ENCODE measurements around the gene CTIF. TPM values are rescaled to one million over a fixed set of nuclear protein-coding genes. Genes with fewer than 3 reads are reported as not detected.

The CTIF gene
- total RNA-seq, 5 donors from 2014 or later (not counting 1 experiment from before 2014, with no cell fraction given): 3.2 to 6.7 (median 4.7) TPM

GRCh38 chr18:48562075-48562474, 23.2 kb downstream of the CTIF start:
- Histone ChIP-seq H3K4me1 (ENCODE audit: control insufficient read depth in 1 of 2, extremely low read depth in 1 of 2, insufficient read depth in 2 of 2, low read length in 2 of 2) (no peaks in the 10 kb centered on the region), H3K4me3 (ENCODE audit: control insufficient read depth in 1 of 2, extremely low read depth in 1 of 2, low read length in 1 of 2) (no peak overlapping the region), H3K9me3 (no peaks in the 10 kb centered on the region), H3K27me3 (replicated peaks in 1 of 2; ENCODE audit: control insufficient read depth in 2 of 2, extremely low read depth in 1 of 2, insufficient read depth in 2 of 2, low read length in 1 of 2) (peaks cover 0 to 10% of the 10 kb centered on the region in 2 experiments), H3K27ac (ENCODE audit: low read length) (no peak overlapping the region), H3K36me3 (ENCODE audit: control insufficient read depth in 2 of 2, extremely low read depth in 1 of 2, insufficient read depth in 1 of 2, low read length in 1 of 2) (no peaks in the 10 kb centered on the region)
- POLR2A ChIA-PET: interaction anchor here in 1 of 2 donors (0.7 kb wide), 1 partner anchor 142 kb away, joined by 3 read pairs; no protein-coding TSS in a partner anchor
- Mint-ChIP-seq H3K36me3 (no peaks in the 10 kb centered on the region), H3K9me3 (peaks cover 0 to 2% (median 0%) of the 10 kb centered on the region in 3 donors), H3K4me1 (no peaks in the 10 kb centered on the region), H3K27me3 (no peaks in the 10 kb centered on the region), H3K27ac (no peak overlapping the region), H3K4me3 (no peak overlapping the region)
- no peak for DNase-seq
- CTCF ChIA-PET: no interaction called here
- no peak for ATAC-seq (replicated peaks in 1 of 4)

- H3K27ac Mint-ChIP-seq: no peak overlapping the region
- H3K4me3 Mint-ChIP-seq: no peak overlapping the region
- DNase-seq: no peak
Measured at GRCh38 chr18:48563027-48563426, 24.2 kb downstream of the CTIF start.

GRCh38 chr18:48564139-48564538, 25.3 kb downstream of the CTIF start:
- H3K4me1 Mint-ChIP-seq: no peaks in the 10 kb centered on the region
- ATAC-seq (replicated peaks in 1 of 4) (no peak), DNase-seq (no peak)
- peaks cover 0 to 5% (median 4%) of the 10 kb centered on the region in 3 donors for H3K9me3 Mint-ChIP-seq
- no peak overlapping the region for H3K4me3 Mint-ChIP-seq
- H3K36me3 Mint-ChIP-seq: no peaks in the 10 kb centered on the region
- Histone ChIP-seq H3K4me1 (ENCODE audit: control insufficient read depth in 1 of 2, extremely low read depth in 1 of 2, insufficient read depth in 2 of 2, low read length in 2 of 2) (no peaks in the 10 kb centered on the region), H3K27ac (ENCODE audit: low read length) (no peak overlapping the region), H3K4me3 (ENCODE audit: control insufficient read depth in 1 of 2, extremely low read depth in 1 of 2, low read length in 1 of 2) (no peak overlapping the region), H3K36me3 (ENCODE audit: control insufficient read depth in 2 of 2, extremely low read depth in 1 of 2, insufficient read depth in 1 of 2, low read length in 1 of 2) (no peaks in the 10 kb centered on the region), H3K27me3 (replicated peaks in 1 of 2; ENCODE audit: control insufficient read depth in 2 of 2, extremely low read depth in 1 of 2, insufficient read depth in 2 of 2, low read length in 1 of 2) (peaks cover 0 to 8% of the 10 kb centered on the region in 2 experiments), H3K9me3 (no peaks in the 10 kb centered on the region)
- CTCF ChIA-PET: no interaction called here
- H3K27ac Mint-ChIP-seq: no peak overlapping the region
- no peaks in the 10 kb centered on the region for H3K27me3 Mint-ChIP-seq
- WGBS (ENCODE audit: insufficient coverage): 74% methylated on average over 4 of the region's 8 CpGs
- POLR2A ChIA-PET: no interaction called here

More at GRCh38 chr18:48563027-48563426, 24.2 kb downstream of the CTIF start:
- Mint-ChIP-seq H3K36me3 (no peaks in the 10 kb centered on the region), H3K27me3 (no peaks in the 10 kb centered on the region), H3K4me1 (no peaks in the 10 kb centered on the region), H3K9me3 (peaks cover 0 to 3% (median 1%) of the 10 kb centered on the region in 3 donors)
- no peak for ATAC-seq (replicated peaks in 1 of 4)
- ChIA-PET CTCF (interaction anchor here in 1 of 2 donors (0.6 kb wide), 1 partner anchor 532 kb away, joined by 3 read pairs; no protein-coding TSS in a partner anchor), POLR2A (no interaction called here)
- no peaks in the 10 kb centered on the region for H3K9me3 ChIP-seq
- H3K36me3 ChIP-seq (ENCODE audit: control insufficient read depth in 2 of 2, extremely low read depth in 1 of 2, insufficient read depth in 1 of 2, low read length in 1 of 2): no peaks in the 10 kb centered on the region
- WGBS (ENCODE audit: insufficient coverage): no CpG with 5 or more reads among the region's 2 CpGs
- no peak overlapping the region for H3K27ac ChIP-seq (ENCODE audit: low read length)
- no peaks in the 10 kb centered on the region for H3K4me1 ChIP-seq (ENCODE audit: control insufficient read depth in 1 of 2, extremely low read depth in 1 of 2, insufficient read depth in 2 of 2, low read length in 2 of 2)
- H3K4me3 ChIP-seq (ENCODE audit: control insufficient read depth in 1 of 2, extremely low read depth in 1 of 2, low read length in 1 of 2): no peak overlapping the region
- H3K27me3 ChIP-seq (replicated peaks in 1 of 2; ENCODE audit: control insufficient read depth in 2 of 2, extremely low read depth in 1 of 2, insufficient read depth in 2 of 2, low read length in 1 of 2): peaks cover 0 to 8% of the 10 kb centered on the region in 2 experiments

- ChIA-PET POLR2A (no interaction called here), CTCF (no interaction called here)
- Mint-ChIP-seq H3K9me3 (peaks cover 0 to 5% (median 2%) of the 10 kb centered on the region in 3 donors), H3K27ac (no peak overlapping the region), H3K4me1 (no peaks in the 10 kb centered on the region), H3K36me3 (no peaks in the 10 kb centered on the region), H3K27me3 (no peaks in the 10 kb centered on the region), H3K4me3 (no peak overlapping the region)
- ATAC-seq (replicated peaks in 1 of 4) (no peak), DNase-seq (no peak)
- Histone ChIP-seq H3K36me3 (ENCODE audit: control insufficient read depth in 2 of 2, extremely low read depth in 1 of 2, insufficient read depth in 1 of 2, low read length in 1 of 2) (no peaks in the 10 kb centered on the region), H3K27ac (ENCODE audit: low read length) (no peak overlapping the region), H3K9me3 (no peaks in the 10 kb centered on the region), H3K4me1 (ENCODE audit: control insufficient read depth in 1 of 2, extremely low read depth in 1 of 2, insufficient read depth in 2 of 2, low read length in 2 of 2) (no peaks in the 10 kb centered on the region), H3K4me3 (ENCODE audit: control insufficient read depth in 1 of 2, extremely low read depth in 1 of 2, low read length in 1 of 2) (no peak overlapping the region), H3K27me3 (replicated peaks in 1 of 2; ENCODE audit: control insufficient read depth in 2 of 2, extremely low read depth in 1 of 2, insufficient read depth in 2 of 2, low read length in 1 of 2) (peaks cover 0 to 8% of the 10 kb centered on the region in 2 experiments)
- 72% methylated on average over 4 of the region's 10 CpGs for WGBS (ENCODE audit: insufficient coverage)
Measured at GRCh38 chr18:48565105-48565504, 26.3 kb downstream of the CTIF start.

GRCh38 chr18:48566589-48566988, 27.8 kb downstream of the CTIF start:
- H3K4me3 Mint-ChIP-seq: no peak overlapping the region
- H3K27ac Mint-ChIP-seq: no peak overlapping the region
- Histone ChIP-seq H3K4me3 (ENCODE audit: control insufficient read depth in 1 of 2, extremely low read depth in 1 of 2, low read length in 1 of 2) (no peak overlapping the region), H3K27ac (ENCODE audit: low read length) (no peak overlapping the region), H3K9me3 (no peaks in the 10 kb centered on the region), H3K4me1 (ENCODE audit: control insufficient read depth in 1 of 2, extremely low read depth in 1 of 2, insufficient read depth in 2 of 2, low read length in 2 of 2) (no peaks in the 10 kb centered on the region), H3K36me3 (ENCODE audit: control insufficient read depth in 2 of 2, extremely low read depth in 1 of 2, insufficient read depth in 1 of 2, low read length in 1 of 2) (no peaks in the 10 kb centered on the region), H3K27me3 (replicated peaks in 1 of 2; ENCODE audit: control insufficient read depth in 2 of 2, extremely low read depth in 1 of 2, insufficient read depth in 2 of 2, low read length in 1 of 2) (peaks cover 0 to 12% of the 10 kb centered on the region in 2 experiments)
- ATAC-seq (replicated peaks in 1 of 4): no peak
- peaks cover 0 to 5% (median 2%) of the 10 kb centered on the region in 3 donors for H3K9me3 Mint-ChIP-seq
- H3K36me3 Mint-ChIP-seq: no peaks in the 10 kb centered on the region
- ChIA-PET POLR2A (no interaction called here), CTCF (no interaction called here)
- DNase-seq: no peak
- peaks cover 0 to 2% of the 10 kb centered on the region in 2 donors for H3K27me3 Mint-ChIP-seq
- no peaks in the 10 kb centered on the region for H3K4me1 Mint-ChIP-seq
- WGBS (ENCODE audit: insufficient coverage): 100% methylated on average over 1 of the region's 1 CpG

GRCh38 chr18:48567388-48567787, 28.6 kb downstream of the CTIF start:
- no peak overlapping the region for H3K4me3 ChIP-seq (ENCODE audit: control insufficient read depth in 1 of 2, extremely low read depth in 1 of 2, low read length in 1 of 2)
- no peak for ATAC-seq (replicated peaks in 1 of 4)
- H3K9me3 ChIP-seq: no peaks in the 10 kb centered on the region
- Mint-ChIP-seq H3K27me3 (peaks cover 2% of the 10 kb centered on the region in 2 donors), H3K27ac (no peak overlapping the region), H3K36me3 (no peaks in the 10 kb centered on the region), H3K4me3 (no peak overlapping the region), H3K4me1 (no peaks in the 10 kb centered on the region), H3K9me3 (peaks cover 0 to 5% (median 2%) of the 10 kb centered on the region in 3 donors)
- no peak for DNase-seq
- WGBS (ENCODE audit: insufficient coverage): 68% methylated on average over 3 of the region's 3 CpGs
- ChIA-PET CTCF (no interaction called here), POLR2A (no interaction called here)
- no peak overlapping the region for H3K27ac ChIP-seq (ENCODE audit: low read length)
- H3K4me1 ChIP-seq (ENCODE audit: control insufficient read depth in 1 of 2, extremely low read depth in 1 of 2, insufficient read depth in 2 of 2, low read length in 2 of 2): no peaks in the 10 kb centered on the region
- H3K27me3 ChIP-seq (replicated peaks in 1 of 2; ENCODE audit: control insufficient read depth in 2 of 2, extremely low read depth in 1 of 2, insufficient read depth in 2 of 2, low read length in 1 of 2): peaks cover 0 to 10% of the 10 kb centered on the region in 2 experiments
- no peaks in the 10 kb centered on the region for H3K36me3 ChIP-seq (ENCODE audit: control insufficient read depth in 2 of 2, extremely low read depth in 1 of 2, insufficient read depth in 1 of 2, low read length in 1 of 2)

Data from T-cell (primary cell).